Stimulated activated CD4-positive, alpha-beta T cell treated with anti-CD3 and anti-CD28 coated beads, Interleukin-15, amount 100 ng/mL, for 1 hour (primary cell): ENCODE results near the gene DARS1.
"Not testable (repeated sequence)": the region's sequence is repeated elsewhere in the genome, so short reads cannot be mapped to it uniquely, and the experiment has no call there.

Experiments
- DNase-seq, 2 donors: peaks; one replicate each; pipeline ENCODE4 v3.0.0-alpha.2; 2020; ENCODE audit warnings: low read depth in 1 of 2, low spot score in 1 of 2

The DARS1 gene

DNA sequence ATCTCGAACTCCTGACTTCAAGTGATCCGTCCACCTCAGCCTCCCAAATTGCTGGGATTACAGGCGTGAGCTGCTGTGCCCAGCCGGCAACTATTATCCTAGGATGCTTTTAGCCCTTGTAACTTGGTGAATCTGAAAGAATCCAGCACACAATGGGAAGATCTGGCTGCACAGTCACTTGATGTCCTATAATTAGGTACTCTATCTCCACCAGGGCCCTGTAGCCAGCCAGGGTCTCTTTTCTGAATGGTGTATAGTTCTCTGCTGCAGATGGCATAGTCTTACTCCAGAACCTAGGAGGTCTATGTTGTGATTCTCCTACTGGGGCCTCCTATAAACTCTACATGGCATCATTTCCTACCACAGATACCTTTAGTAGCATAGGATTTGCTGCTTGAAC lies 95.3 kb downstream of the DARS1 start:
- no peak for DNase-seq

DNA sequence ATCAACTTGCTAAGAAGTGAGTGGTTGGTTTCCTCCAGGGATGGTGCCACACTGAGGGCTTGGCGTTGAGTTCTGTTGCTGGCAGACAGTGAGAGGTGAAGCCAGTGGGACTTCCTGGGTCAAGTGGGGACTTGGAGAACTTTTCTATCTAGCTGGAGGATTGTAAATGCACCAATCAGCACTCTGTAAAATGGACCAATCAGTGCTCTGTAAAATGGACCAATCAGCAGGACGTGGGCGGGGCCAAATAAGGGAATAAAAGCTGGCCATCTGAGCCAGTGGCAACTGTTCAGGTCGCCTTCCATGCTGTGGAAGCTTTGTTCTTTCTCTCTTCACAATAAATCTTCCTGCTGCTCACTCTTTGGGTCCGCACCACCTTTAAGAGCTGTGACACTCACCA lies 96.8 kb downstream of the DARS1 start:
- DNase-seq, result not testable (repeated sequence)

DNA sequence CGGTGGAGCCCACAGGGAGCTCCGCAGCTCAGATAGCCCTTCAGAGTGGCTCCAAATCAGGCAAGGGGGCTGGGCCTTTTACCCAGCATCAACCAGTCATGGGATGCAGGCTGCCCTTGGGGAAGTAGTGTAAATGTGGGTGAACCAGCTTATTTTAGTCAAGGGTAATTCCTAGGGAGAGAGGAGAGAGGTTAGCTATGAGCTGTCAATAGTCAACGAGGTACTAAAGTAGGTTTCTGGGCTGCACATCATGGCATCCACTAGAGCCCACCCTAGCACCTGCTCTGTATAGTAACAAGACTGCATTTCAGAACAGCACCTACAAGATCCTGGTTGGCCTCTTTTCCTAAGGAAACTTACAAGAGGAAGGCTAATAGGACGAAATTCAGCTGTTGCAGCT lies 99.7 kb downstream of the DARS1 start:
- no peak for DNase-seq

DNA sequence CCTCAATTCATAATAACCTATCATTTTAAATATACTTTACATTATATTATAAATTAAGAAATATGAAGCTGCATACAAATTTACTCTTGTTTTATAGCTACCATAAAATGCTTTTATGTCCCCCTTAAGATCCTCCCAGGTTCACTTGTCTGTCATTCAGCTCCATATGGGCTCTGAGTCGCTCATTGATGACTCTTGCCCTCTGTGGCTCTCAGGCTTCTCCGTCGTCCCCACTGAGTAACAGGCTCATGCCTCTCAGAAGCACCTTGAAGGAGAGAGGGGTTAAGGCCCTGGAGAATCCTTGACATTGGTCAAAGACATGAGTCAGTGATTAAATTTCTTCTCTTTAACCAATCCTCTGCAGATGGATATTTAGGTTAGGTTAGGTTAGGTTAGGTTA lies 103.0 kb downstream of the DARS1 start:
- DNase-seq, result no peak

DNA sequence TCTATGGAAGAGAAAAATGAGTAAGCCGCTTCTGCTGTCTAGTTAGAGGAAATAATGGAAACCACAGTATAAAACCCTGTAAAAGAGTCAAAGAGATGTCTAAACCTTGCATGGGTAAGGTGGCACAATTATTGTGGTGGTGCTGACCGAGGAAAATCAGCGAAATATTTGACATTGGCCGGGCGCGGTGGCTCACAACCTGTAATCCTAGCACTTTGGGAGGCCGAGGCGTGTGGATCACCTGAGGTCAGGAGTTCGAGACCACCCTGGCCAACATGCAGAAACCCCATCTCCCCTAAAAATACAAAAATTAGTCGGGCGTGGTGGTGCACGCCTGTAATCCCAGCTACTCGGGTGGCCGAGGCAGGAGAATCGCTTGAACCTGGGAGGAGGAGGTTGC lies 108.7 kb downstream of the DARS1 start:
- not testable (repeated sequence) for DNase-seq

DNA sequence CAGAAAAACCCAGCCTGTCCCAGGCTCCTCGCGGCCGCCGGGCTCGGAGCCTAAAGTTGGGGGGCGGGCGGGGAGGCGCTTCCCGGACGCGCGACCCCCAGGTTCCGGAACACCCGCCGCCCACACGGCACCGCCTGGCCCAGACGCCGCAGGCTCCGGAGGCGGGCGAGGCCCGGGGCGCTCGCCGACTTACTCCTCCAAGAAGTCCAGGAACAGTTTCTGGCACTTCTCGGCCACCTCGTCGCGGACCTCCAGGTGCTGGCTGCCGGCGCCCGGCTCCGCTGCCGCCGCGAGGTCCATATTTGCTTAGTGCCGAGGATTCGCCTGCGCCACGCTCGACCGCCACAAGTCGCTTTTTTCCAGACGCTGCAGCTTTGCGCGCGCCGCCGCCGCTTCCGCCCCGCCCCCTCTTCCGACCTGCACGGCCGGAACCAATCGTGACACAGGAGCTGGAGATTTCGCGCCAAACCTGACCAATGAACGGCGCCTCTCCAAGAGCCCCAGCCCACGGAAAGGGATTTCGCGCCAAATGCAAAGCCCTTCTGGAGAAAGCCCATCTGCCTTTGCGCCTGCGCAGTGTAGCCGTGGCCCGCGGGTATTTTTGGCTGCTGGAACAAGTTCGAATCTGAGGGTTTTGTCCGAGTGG lies 109.2 kb downstream of the DARS1 start, which contains the start of gene MCM6:
Gene MCM6 (minus strand): TSS at position 378 of the 646 bp plus-strand sequence. CDS start 78 bp downstream, at position 300.
- DNase-seq, result peak; percentile 94

DNA sequence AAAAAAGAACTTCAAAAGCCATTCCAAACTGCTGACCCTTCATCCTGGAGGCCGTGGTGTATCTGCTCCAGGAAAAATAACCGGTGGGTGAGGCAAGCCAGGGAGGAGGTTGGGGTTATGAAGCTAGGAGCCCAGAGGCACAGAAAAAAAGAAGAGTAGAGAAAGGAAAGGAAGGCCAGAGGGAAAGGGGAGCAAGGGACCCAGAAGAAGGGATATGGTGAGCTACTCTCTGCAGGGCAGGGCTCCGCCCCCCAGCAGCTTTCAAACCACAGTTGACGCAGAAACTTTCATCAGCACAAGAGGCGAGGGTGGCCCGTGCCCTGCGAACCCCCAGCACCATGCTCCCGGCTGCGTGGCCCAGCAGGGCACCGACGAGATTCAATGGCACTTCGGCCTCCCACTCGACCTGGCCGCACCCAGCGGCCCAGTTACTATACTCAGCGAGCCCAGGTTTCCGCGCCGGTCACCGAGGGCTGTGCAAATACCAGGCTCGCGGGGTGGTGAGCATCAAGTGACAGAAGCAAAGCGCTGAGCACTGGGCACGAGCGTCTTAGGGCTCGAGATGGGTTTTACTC lies 109.8 kb downstream of the DARS1 start:
- DNase-seq, result peak; percentile 32 to 56

DNA sequence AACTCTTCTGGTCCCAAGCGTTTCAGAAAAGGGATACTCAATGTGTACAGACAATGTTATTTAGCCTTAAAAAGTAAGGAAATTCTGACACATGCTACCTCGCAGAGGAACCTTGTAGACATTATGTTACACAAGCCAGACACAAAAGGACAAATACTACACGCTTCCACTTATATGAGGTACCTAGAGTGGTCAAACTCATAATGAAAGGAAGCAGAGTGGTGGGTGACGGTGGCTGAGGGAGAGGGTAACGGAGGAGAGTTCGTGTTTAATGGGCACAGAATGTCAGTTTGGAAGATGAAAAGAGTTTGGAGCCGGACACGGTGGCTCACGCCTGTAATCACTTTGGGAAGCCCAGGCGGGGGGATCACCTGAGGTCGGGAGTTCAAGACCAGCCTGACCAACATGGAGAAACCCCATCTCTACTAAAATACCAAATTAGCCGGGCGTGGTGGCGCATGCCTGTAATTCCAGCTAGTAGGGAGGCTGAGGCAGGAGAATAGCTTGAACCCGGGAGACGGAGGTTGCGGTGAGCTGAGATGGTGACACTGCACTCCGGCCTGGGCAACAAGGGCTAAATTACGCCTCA lies 110.6 kb downstream of the DARS1 start:
- DNase-seq, result no peak

DNA sequence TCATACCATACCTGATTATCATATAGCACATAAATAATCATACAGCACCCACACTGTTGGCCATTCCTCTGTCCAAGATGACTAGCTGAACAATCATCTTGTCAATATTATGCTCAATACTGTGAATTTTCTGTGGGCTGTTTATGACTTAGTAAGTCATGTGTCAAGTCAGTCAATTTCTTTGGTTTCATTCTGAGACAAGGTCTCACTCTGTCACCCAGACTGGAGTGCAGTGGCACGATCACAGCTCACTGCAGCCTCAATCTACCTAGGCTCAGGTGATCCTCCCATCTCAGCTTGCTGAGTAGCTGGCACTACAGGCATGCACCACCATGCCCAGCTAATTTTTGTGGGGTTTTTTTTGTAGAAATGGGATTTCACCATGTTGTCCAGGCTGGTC lies 114.9 kb downstream of the DARS1 start:
- no peak for DNase-seq

DNA sequence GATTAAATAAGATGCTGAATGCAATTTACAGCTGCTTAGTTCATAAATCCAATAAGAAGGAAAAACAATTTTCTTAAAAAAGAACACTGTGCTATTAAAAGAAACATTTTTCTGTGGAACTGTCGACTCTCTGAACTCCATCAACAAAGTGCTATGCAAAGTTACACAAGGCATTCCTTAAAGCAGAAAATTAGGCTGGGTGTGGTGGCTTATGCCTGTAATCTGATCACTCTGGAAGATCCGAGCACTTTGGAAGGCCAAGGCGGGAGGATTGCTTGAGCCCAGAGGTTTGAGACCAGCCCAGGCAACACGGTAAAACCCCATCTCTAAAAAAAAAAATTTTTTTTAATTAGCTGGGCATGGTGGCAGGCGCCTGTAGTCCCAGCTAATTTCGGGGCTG lies 122.2 kb downstream of the DARS1 start:
- no peak for DNase-seq

DNA sequence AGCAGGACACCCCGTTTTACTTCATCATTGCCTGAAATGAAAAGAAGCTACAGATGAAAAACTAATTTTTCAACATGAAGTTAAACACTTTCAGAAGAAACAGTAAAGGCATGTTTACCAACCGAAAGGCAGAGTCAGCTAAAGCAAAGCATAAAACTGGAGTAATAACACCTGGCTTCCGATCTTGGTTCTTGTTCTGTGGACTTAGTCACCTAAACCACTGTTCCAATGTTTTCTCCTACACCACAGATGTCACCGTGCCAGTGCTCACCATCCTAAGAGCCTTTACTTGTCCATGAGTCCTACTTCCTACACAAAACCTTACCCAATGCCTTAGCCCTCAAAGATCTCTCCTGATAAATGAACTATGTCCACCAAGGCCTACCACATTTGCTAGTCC lies 122.7 kb downstream of the DARS1 start:
- DNase-seq, result no peak
